Suppressor macrophage treated with lipopolysaccharide for 1 hour (primary cell): ENCODE results near the gene RFX6.

Experiments
- DNase-seq, 3 donors: peaks; one replicate each; pipeline ENCODE4 v3.0.0-alpha.2; 2020 to 2022

Gene RFX6

GRCh38 chr6:116973976-116974375, 96.9 kb downstream of the RFX6 start:
- no peak for DNase-seq

DNA sequence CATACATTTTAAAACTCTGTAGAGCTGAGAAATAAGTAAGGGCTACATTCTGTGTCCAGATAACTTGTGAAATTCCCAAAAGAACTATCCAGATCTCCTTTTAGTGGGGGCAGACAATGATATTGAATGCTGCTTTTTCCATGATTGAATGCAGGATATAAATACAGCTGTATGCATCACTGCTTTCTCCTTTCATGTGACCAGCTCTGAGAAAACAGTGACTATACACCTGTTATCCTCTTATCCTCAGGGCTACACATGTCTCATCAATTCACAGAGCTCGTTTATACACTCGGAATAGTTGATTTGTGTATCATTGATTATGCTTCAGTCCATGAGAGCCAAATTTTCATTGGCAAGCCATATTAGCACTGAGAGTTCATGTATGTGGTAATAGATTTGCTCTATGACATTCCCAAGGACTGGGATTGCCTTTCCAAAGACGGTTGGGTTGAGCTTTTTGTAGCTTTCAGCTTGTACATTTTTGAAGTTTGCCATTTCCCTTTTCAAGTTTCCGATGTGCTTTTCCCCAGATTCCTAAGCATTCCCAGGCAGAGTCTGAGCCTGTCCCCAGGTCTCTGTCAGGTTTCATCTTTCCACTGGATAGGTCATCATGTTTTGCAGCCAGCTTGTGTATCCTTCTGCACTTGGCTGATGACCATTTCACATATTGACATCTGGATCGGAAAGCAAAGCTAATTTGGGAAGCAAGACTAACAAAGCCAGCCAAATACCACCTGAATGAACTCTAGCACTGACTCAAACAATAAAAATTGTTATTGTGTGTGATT, 97.7 kb downstream of the RFX6 start:
- DNase-seq, result no peak

DNA sequence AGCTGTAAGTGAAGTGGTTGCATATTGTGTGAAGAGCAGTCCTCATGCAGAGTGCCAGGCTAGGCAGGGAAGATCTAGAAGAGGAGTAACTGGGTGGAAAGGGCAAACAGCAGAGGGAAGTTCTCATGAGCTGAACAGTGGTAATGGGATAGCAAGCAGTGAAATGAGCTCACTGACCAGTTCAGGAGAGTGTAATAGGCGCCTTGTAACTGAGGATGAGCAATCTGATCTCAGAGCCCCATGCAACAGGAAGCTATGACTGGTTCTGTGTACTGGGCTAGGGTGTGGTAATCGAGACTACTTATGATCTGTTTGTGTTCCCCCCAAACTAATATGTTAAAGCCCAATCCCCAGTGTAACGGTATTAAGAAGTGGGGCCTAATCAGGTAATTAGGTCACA, 98.6 kb downstream of the RFX6 start:
- peak in 2 of 3 donors; percentile 8 to 9 for DNase-seq

GRCh38 chr6:116979560-116979959, 102.5 kb downstream of the RFX6 start:
- no peak for DNase-seq
